HEK293 (cell line): Measurements from ENCODE around the gene DDX24.

Experiments
- HIC1 ChIP-seq: fragments of 450-650 bp; formaldehyde crosslinking; IDR thresholded peaks from 2 replicates; pipeline ENCODE4 v1.5.1; 2016; ENCODE audit warnings: missing biosample characterization, missing genetic modification characterization
- INSM2 ChIP-seq: fragments of 450-650 bp; formaldehyde crosslinking; IDR thresholded peaks from 2 replicates; pipeline ENCODE4 v1.5.1; 2016; ENCODE audit warnings: missing biosample characterization, missing genetic modification characterization
- MYNN ChIP-seq: fragments of 450-650 bp; formaldehyde crosslinking; IDR thresholded peaks from 2 replicates; pipeline ENCODE4 v1.5.1; 2016; ENCODE audit warnings: missing biosample characterization, missing genetic modification characterization, borderline replicate concordance
- PBX3 ChIP-seq: sonication (generic); formaldehyde crosslinking; IDR thresholded peaks from 2 replicates; pipeline ENCODE4 v1.8.1; 2022; ENCODE audit warnings: mild to moderate bottlenecking, moderate library complexity, missing genetic modification reagents
- REST ChIP-seq: fragments of 450-650 bp; formaldehyde crosslinking; IDR thresholded peaks from 2 replicates; pipeline ENCODE4 v1.5.1; 2016; ENCODE audit warnings: missing biosample characterization, missing genetic modification characterization
- TCF7L2 ChIP-seq: IDR thresholded peaks from 2 replicates; pipeline ENCODE4 v1.6.1; 2011; ENCODE audit warnings: low read depth, mild to moderate bottlenecking, inconsistent platforms, low read length, moderate library complexity, borderline replicate concordance
- ZNF24 ChIP-seq: fragments of 450-650 bp; formaldehyde crosslinking; IDR thresholded peaks from 2 replicates; pipeline ENCODE4 v1.5.1; 2016; ENCODE audit warnings: missing biosample characterization, missing genetic modification characterization
- ZNF404 ChIP-seq: fragments of 450-650 bp; formaldehyde crosslinking; IDR thresholded peaks from 2 replicates; pipeline ENCODE4 v1.5.1; 2017; ENCODE audit warnings: missing biosample characterization, missing genetic modification characterization
- ZNF518A ChIP-seq: fragments of 450-650 bp; formaldehyde crosslinking; conservative IDR thresholded peaks from 2 replicates; pipeline ENCODE4 v1.5.1; 2016; ENCODE audit warnings: low read depth, missing biosample characterization, missing genetic modification characterization
- ZNF585B ChIP-seq: fragments of 450-650 bp; formaldehyde crosslinking; IDR thresholded peaks from 2 replicates; pipeline ENCODE4 v1.5.1; 2016; ENCODE audit warnings: missing biosample characterization, missing genetic modification characterization

- TF ChIP-seq PBX3 (CRISPR knock-in tag) (no peak), INSM2 (tag by site-specific recombination) (no peak), ZNF585B (tag by site-specific recombination) (no peak), ZNF404 (tag by site-specific recombination) (no peak), TCF7L2 (no peak), HIC1 (tag by site-specific recombination) (no peak), ZNF24 (tag by site-specific recombination) (no peak), REST (no peak), ZNF518A (tag by site-specific recombination) (0 out of 2 replicates have a peak, but pooled peaks have one; percentile 21), MYNN (no peak)
Observed at GRCh38 chr14:94129111-94129757, 48.2 kb upstream of the DDX24 start, which contains the start of gene IFI27L2.
